Measurements from ENCODE around the gene KRTCAP2. TPM values are rescaled to one million over a fixed set of nuclear protein-coding genes. Genes with fewer than 3 reads are reported as not detected.
"Not testable (repeated sequence)": the region's sequence is repeated elsewhere in the genome, so short reads cannot be mapped to it uniquely, and the experiment has no call there.

Gene KRTCAP2
- polyA plus RNA-seq, 1 donor, result 78.9 TPM

- DNase-seq, result no peak
Observed at GRCh38 chr1:155199792-155200191, 26.7 kb upstream of the KRTCAP2 start.

GRCh38 chr1:155198547-155198906 is 25.4 kb upstream of the KRTCAP2 start:
- DNase-seq, result no peak

DNA sequence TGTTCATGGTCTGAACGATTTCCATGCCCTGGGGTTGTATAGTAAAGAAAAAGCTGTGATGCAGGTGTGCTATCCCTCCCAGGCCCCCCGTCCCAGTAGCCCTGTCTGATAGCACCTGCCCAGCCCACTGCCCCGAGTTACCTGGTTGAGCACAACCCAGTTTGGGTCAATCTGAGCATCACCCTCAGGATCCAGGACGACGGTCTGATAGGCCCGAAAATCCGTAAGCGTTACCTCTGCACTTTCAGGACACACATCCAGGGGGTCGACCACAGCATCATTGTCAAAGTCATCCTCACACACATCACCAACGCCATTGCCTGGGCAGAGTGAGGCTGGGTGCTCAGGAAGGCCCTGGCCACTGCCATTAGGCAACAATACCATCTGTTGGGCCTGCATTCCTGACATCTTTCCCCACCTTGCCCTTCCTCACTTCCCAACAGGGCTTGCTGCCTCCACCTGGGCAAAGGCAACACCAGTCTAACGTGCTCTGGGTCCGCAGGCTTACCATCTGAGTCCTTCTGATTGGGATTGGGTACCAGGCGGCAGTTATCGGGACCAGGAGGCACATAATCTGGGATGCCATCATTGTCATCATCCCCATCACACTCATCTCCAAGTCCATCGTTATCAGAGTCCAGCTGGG is 24.9 kb upstream of the KRTCAP2 start:
- no peak for DNase-seq

- no peak for DNase-seq
Observed at GRCh38 chr1:155196893-155197638, 24.0 kb upstream of the KRTCAP2 start.

- DNase-seq, result no peak
Observed at GRCh38 chr1:155196103-155196892, 23.2 kb upstream of the KRTCAP2 start.

- peak; percentile 49 for DNase-seq
Observed at GRCh38 chr1:155195201-155196102, 22.3 kb upstream of the KRTCAP2 start.

DNA sequence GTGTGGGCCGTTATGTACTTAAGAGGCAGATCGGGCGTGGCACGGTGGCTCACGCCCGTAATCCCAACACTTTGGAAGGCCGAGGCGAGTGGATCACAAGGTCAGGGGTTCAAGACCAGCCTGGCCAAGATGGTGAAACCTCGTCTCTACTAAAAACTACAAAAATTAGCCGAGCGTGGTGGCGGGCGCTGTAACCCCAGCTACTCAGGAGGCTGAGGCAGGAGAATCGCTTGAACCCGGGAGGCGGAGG is 20.8 kb upstream of the KRTCAP2 start:
- DNase-seq, result not testable (repeated sequence)

DNA sequence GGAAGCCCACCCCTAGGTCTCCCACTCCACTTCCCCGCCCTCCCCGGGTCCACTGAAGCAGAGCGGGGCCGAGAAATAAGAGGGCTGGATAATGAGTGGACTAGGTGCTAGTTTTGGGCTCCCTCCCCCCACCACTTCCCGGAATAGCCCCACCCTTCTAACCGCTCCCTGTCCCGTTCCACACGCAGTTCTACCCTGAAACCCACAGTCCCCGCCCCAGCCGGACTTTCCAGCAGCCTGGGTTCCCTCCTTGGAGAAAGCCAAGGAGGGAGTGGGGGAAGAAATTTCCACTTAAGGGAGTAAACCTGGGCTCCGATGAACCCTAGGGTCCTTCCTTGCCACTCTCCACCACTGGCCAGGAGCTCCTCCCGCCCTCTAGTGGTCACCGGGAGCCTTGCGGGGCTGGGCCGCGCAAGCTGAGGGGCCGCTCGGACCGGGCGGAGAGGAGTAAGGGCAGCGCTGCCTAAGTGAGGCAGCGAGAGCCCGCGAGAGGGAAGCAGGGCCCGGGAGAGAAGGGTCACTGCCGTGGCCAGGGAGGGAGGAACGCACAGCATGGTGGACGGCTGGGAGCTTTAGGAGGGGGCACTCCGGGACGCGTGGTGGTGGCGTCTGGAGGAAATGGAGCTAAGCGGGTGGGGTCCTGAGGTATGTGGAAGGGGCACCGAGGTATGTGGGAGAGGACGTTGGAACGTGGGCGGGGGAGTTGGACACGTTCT is 20.3 kb upstream of the KRTCAP2 start:
- peak; percentile 89 for DNase-seq

GRCh38 chr1:155192346-155193274 is 19.5 kb upstream of the KRTCAP2 start:
- no peak for DNase-seq

DNA sequence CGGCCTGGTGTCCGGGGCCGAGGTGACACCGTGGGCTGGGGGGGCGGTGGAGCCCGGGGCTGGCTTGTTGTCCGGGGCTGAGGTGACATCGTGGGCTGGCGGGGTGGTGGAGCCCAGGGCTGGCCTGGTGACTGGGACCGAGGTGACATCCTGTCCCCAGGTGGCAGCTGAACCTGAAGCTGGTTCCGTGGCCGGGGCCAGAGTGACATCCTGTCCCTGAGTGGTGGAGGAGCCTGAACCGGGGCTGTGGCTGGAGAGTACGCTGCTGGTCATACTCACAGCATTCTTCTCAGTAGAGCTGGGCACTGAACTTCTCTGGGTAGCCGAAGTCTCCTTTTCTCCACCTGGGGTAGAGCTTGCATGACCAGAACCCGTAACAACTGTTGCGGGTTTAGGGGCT is 18.8 kb upstream of the KRTCAP2 start:
- DNase-seq, result no peak

GRCh38 chr1:155189926-155190325 is 16.8 kb upstream of the KRTCAP2 start:
- DNase-seq, result not testable (repeated sequence)

- no peak for DNase-seq
Observed at GRCh38 chr1:155188268-155188667, 15.2 kb upstream of the KRTCAP2 start.

- no peak for DNase-seq
Observed at GRCh38 chr1:155187456-155187891, 14.4 kb upstream of the KRTCAP2 start.

DNA sequence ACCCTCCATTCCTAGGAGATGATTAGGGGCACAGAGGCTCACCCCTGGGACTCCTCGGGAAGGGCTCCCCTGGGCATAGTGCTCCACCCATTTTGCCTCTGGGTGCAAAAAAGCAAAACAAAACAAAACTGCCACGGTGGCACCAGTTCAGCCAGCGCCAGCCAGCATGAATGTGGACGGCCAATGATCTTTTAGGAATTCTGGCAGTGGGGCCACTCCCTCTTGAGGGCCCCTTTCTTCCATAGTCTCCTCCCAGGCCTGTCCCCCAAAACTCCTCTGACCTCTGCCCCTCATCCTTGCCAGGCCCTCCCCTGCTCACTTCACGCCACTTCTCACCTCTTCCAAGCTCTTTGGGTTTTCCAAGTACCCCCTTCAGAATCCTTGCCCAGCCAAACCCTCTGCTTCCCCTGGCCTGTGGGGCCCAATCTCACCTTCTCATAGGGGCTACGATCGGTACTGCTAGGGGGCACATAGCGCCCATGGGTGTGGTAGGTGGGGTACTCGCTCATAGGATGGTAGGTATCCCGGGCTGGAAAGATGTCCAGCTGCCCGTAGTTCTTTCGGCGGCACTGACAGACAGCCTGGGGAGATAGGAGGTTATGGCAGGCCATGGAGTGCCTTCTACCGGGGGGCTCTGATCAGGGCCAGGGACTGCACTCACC is 13.8 kb upstream of the KRTCAP2 start:
- no peak for DNase-seq

DNA sequence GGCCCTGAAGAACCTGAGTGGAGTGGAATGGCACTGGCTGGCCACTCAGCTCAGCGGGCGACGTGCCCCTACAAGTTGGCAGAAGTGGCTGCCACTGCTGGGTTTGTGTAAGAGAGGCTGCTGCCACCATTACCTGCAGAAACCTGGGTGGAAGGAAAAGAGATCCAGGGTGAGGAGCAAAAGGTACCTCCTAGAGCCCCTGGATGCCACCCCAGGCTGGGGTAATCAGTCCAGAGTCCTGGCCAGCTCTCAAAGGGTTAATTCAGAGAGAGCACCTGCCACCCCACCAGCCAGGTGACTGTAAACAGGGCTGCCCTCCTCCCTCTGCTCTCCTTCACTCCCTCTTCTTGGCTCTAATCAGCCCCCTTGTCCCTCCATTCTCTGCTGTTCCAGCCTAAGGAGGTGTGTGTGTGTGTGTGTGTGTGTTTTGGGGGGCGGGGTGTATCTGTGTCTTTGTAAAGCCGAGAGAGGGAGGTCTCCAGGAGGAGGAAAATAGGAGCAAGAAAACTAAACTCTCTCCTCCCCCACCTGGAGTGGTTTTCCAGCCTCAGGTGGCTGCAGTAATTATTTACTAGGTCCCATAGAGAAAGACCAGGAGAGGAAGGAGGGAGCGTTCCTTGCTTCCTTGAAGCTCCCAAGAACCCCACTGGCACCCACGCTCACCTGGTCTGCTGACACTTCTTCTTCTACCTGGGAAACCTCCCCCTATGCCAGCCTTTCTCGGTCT is 13.1 kb upstream of the KRTCAP2 start:
- no peak for DNase-seq

- no peak for DNase-seq
Observed at GRCh38 chr1:155185783-155186066, 12.6 kb upstream of the KRTCAP2 start.

GRCh38 chr1:155184835-155185782 is 12.0 kb upstream of the KRTCAP2 start:
- DNase-seq, result no peak

DNA sequence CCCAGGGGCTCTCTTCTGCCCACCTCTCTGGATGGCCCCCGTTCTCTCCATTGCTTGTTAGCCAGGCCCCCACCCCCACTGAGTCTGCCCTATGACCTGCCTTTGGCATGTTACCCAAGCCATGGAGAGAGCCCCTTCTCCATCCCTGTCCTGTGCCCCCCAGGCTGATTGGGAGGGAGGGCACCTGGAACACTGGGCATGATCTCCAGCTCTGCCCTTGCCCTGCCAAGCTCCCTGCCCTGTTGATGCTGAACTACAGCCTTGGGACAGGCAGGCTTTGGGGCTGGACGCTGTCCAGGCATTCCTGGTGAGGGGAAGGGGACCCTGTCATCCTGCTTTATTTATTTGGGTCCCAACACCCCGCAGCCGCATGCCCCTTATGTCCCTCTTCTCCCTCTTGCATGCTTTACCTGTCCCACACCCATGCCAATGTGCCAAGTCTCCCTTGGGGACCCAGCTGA is 11.3 kb upstream of the KRTCAP2 start:
- no peak for DNase-seq
